Upper lobe of left lung (tissue), 4 donors: ENCODE measurements around the gene NUP98.
A peak's percentile ranks its signal among the peaks of the same experiment; 100 is the strongest.

Source experiments
- POLR2A ChIP-seq, 4 donors: fragments of 450-650 bp; IDR thresholded peaks; one replicate each; pipeline ENCODE4 v1.5.1; 2016 to 2017; ENCODE audit warnings: antibody characterized with exemption in 4 of 4, mild to moderate bottlenecking in 2 of 4
- POLR2AphosphoS5 ChIP-seq, 2 donors: sonication (generic); formaldehyde crosslinking; IDR thresholded peaks; one replicate each; pipeline ENCODE4 v1.5.1; 2017; ENCODE audit warnings: antibody characterized with exemption in 2 of 2
- TF ChIP-seq, protein P1 (sequence below), 6 experiments: fragments of 450-650 bp in 4 of 6; fragments of 200-600 bp in 2 of 6; sonication (generic) in 2 of 6; IDR thresholded peaks; one replicate each; pipeline ENCODE4 v1.5.1; 2016 to 2019; ENCODE audit warnings: antibody characterized with exemption in 6 of 6

DNA sequence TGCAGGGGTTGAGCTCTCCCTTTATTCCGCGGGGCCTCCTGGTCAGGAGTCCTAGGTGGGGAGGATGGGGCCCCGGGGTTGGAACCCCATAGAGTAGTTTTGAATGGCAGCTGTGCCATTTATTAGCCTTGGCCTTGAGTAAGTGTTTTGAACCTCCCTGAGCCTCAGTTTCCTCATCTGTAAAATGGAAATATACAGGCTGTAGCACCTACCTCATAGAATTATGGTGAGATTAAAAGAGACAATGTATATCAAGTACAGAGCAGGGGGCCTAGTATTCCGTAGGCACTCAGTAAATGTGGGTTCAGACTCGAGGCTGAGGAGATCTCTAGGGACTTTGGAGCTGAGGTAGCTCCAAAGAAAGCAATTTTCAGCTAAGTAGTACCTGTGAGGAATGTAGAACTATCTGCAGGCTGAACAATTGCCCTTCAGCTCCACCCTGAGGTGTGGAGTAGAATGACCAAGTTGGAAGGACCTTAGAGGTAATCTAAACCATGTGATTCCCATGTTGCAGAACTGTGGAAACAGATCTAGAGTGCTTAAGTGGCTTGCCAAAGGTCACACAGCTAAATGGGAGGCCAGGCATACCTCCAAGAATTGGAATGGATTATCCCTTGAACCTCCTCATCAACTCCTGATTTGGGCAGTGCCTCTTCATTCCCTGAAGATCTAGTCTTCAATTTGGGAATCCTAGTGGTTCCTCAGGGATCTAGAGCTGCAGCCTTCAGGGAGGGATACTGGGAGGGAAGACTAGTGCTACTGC, 11.7 kb upstream of the NUP98 start:
- no peak for TF ChIP-seq POLR2A (IDR thresholded peaks at IDR 0.05)
- TF ChIP-seq, protein P1, sequence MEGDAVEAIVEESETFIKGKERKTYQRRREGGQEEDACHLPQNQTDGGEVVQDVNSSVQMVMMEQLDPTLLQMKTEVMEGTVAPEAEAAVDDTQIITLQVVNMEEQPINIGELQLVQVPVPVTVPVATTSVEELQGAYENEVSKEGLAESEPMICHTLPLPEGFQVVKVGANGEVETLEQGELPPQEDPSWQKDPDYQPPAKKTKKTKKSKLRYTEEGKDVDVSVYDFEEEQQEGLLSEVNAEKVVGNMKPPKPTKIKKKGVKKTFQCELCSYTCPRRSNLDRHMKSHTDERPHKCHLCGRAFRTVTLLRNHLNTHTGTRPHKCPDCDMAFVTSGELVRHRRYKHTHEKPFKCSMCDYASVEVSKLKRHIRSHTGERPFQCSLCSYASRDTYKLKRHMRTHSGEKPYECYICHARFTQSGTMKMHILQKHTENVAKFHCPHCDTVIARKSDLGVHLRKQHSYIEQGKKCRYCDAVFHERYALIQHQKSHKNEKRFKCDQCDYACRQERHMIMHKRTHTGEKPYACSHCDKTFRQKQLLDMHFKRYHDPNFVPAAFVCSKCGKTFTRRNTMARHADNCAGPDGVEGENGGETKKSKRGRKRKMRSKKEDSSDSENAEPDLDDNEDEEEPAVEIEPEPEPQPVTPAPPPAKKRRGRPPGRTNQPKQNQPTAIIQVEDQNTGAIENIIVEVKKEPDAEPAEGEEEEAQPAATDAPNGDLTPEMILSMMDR (IDR thresholded peaks at IDR 0.05): peak; percentile 37 to 65 (median 50)
- TF ChIP-seq POLR2AphosphoS5 (IDR thresholded peaks at IDR 0.05): no peak
